Activated T-helper 17 cell treated with anti-CD3 and anti-CD28 coated beads, Interleukin-2, amount 50 U/mL, for 72 hours (primary cell): ENCODE results near the gene HIPK1. TPM values are rescaled to one million over a fixed set of nuclear protein-coding genes. Genes with fewer than 3 reads are reported as not detected.

Experiments
- ATAC-seq: fragments of 150-1000 bp; cut with Tn5 transposase; replicated peaks from 2 replicates; pipeline ENCODE4 v1.10.0; 2021; ENCODE audit warnings: mild to moderate bottlenecking, moderate library complexity
- H3K27ac Mint-ChIP-seq: one replicate; pipeline ENCODE4 v1.8.0; 2022; ENCODE audit warnings: mixed read lengths
- H3K27me3 Mint-ChIP-seq: one replicate; pipeline ENCODE4 v1.8.0; 2022; ENCODE audit warnings: mixed read lengths
- H3K36me3 Mint-ChIP-seq: one replicate; pipeline ENCODE4 v1.8.0; 2022; ENCODE audit warnings: low read depth, mild to moderate bottlenecking, mixed read lengths
- H3K4me1 Mint-ChIP-seq: one replicate; pipeline ENCODE4 v1.8.0; 2022; ENCODE audit warnings: mixed read lengths
- H3K4me3 Mint-ChIP-seq: one replicate; pipeline ENCODE4 v1.8.0; 2022; ENCODE audit warnings: mild to moderate bottlenecking, mixed read lengths
- H3K9me3 Mint-ChIP-seq: one replicate; pipeline ENCODE4 v1.8.0; 2022; ENCODE audit warnings: mixed read lengths
- total RNA-seq, 2 donors: library from RNA; stranded (reverse); gene quantifications; one replicate each; pipeline ENCODE4 v1.2.3, GENCODE V29; 2022

Gene HIPK1
- total RNA-seq, 2 donors from 2014 or later, result 44.4 to 71.0 TPM

DNA sequence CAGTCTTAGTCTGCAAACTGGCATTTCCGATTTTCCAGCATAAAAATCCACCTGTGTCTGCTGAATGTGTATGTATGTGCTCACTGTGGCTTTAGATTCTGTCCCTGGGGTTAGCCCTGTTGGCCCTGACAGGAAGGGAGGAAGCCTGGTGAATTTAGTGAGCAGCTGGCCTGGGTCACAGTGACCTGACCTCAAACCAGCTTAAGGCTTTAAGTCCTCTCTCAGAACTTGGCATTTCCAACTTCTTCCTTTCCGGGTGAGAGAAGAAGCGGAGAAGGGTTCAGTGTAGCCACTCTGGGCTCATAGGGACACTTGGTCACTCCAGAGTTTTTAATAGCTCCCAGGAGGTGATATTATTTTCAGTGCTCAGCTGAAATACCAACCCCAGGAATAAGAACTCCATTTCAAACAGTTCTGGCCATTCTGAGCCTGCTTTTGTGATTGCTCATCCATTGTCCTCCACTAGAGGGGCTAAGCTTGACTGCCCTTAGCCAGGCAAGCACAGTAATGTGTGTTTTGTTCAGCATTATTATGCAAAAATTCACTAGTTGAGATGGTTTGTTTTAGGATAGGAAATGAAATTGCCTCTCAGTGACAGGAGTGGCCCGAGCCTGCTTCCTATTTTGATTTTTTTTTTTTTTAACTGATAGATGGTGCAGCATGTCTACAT lies 47.6 kb downstream of the HIPK1 start:
- peaks cover 52% of the 10 kb centered on the region for H3K36me3 Mint-ChIP-seq
- H3K27me3 Mint-ChIP-seq, result no peaks in the 10 kb centered on the region
- peaks cover 25% of the 10 kb centered on the region for H3K4me1 Mint-ChIP-seq
- ATAC-seq, result no peak
- H3K4me3 Mint-ChIP-seq, result no peak overlapping the region
- no peaks in the 10 kb centered on the region for H3K9me3 Mint-ChIP-seq
- no peak overlapping the region for H3K27ac Mint-ChIP-seq

DNA sequence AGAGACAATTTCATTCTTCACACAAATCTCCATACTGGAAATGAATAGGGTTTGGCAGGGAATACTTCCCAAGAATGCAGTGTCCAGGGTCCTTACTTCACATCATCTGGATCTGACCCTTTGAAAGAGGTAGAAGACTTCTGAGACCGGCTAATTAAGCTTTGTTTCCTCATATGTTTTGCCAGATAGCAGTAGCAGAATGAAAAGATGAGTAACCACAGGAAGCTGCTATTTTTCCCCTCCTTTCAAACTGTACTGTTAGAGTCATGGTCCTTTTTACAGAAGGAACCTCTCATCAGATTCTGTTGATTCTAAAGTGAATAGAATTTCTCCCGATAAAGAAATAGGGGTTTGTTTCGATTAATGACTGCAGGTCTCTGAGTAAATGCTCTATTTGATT lies 48.8 kb downstream of the HIPK1 start:
- no peak for ATAC-seq
- Mint-ChIP-seq H3K27ac (no peak overlapping the region), H3K4me3 (no peak overlapping the region), H3K36me3 (peaks cover 40% of the 10 kb centered on the region), H3K4me1 (peaks cover 25% of the 10 kb centered on the region), H3K27me3 (no peaks in the 10 kb centered on the region), H3K9me3 (no peaks in the 10 kb centered on the region)

DNA sequence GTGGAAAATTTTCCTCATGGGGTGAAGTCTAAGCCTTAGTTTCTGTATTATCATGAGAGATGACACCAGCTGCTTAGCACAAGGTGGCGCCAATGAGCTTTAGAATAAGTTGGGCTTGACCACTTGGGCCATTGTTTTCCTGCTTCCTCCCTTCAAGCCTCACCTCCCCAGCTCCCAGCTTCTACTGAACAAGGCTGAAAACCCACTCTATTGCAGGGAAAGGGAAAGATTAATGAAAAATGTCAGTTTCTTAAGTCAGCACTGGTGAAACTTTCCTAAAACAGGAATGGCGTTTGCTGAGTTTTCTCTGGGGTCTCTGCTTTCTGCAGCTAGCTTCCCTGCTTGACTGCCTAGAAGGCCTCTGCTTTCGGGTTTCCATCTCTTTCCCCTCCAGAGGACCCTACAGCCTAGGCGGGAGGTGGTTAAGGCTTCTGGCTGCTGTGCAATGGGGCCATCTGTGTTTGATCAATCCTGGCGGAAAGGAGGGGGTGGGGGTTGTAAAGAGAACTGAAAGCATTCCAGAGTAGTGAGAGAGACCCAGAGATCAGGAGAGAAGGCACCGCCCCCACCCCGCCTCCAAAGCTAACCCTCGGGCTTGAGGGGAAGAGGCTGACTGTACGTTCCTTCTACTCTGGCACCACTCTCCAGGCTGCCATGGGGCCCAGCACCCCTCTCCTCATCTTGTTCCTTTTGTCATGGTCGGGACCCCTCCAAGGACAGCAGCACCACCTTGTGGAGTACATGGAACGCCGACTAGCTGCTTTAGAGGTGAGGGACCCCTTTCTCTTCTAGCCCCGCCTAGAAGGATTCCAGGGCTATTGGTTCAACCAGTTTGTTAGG lies 50.0 kb downstream of the HIPK1 start, which contains the start of gene OLFML3:
TSS of gene OLFML3 (plus strand) at position 612 of the 840 bp plus-strand sequence. CDS start at position 655, 43 bp downstream.
- Mint-ChIP-seq H3K36me3 (peaks cover 28% of the 10 kb centered on the region), H3K27me3 (no peaks in the 10 kb centered on the region), H3K4me3 (no peak within 1 kb of the TSS), H3K9me3 (no peaks in the 10 kb centered on the region), H3K4me1 (peaks cover 25% of the 10 kb centered on the region), H3K27ac (peak within 1 kb of the TSS; percentile 70)
- ATAC-seq, result peak; percentile 43

DNA sequence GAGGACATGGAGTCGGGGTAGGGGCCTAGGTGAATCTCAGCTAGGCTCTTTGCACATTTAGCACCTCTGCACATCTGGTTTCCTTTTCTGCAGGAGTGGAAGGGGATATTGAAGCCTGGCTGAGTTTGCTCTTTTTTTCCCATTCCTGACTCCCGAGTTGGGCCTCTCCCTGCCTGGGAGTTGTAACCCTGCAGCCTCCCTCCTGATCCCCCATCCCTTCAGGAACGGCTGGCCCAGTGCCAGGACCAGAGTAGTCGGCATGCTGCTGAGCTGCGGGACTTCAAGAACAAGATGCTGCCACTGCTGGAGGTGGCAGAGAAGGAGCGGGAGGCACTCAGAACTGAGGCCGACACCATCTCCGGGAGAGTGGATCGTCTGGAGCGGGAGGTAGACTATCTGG lies 51.0 kb downstream of the HIPK1 start:
- ATAC-seq, result no peak
- no peaks in the 10 kb centered on the region for H3K9me3 Mint-ChIP-seq
- no peaks in the 10 kb centered on the region for H3K27me3 Mint-ChIP-seq
- H3K27ac Mint-ChIP-seq, result no peak overlapping the region
- peaks cover 18% of the 10 kb centered on the region for H3K36me3 Mint-ChIP-seq
- H3K4me3 Mint-ChIP-seq, result no peak overlapping the region
- H3K4me1 Mint-ChIP-seq, result peaks cover 20% of the 10 kb centered on the region

DNA sequence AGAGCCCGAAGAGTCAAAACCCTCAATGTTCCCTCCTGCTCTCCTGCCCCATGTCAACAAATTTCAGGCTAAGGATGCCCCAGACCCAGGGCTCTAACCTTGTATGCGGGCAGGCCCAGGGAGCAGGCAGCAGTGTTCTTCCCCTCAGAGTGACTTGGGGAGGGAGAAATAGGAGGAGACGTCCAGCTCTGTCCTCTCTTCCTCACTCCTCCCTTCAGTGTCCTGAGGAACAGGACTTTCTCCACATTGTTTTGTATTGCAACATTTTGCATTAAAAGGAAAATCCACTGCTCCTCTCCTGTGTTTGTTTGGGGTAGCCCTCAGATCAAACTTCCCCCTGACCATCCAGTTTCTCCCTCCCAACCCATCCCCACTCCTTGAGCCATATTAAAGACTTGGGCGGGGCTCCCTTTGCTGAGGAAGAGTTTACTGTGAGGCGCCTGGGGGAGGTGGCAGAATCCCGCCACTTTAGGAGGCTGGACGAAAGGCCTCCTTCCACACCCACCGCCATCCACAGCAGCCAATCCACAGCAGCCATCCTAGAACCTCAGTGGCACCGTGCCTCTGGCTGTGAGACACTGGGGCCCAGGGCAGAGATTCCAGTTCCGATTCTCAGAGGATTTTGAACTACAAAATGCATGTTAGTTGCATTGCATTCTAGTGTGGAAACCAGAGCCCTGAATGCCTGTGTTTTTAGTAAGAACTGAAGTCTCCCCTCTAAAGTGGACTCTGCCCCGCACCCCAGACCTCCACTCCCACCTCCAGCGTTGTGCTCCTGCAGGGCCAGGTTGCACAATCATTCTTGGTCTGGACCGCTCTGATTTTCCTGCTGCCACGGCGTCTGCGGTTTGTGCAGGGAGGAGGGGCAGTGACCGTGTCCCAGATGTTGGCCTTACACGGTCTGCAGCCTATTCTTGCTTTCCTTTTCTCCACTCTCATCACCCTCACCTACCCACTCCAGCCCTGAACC lies 53.1 kb downstream of the HIPK1 start:
- no peak for ATAC-seq
- Mint-ChIP-seq H3K27me3 (no peaks in the 10 kb centered on the region), H3K9me3 (no peaks in the 10 kb centered on the region), H3K36me3 (peaks cover 8% of the 10 kb centered on the region), H3K4me3 (no peak overlapping the region), H3K4me1 (peaks cover 10% of the 10 kb centered on the region), H3K27ac (peak overlapping the region; percentile 50)

DNA sequence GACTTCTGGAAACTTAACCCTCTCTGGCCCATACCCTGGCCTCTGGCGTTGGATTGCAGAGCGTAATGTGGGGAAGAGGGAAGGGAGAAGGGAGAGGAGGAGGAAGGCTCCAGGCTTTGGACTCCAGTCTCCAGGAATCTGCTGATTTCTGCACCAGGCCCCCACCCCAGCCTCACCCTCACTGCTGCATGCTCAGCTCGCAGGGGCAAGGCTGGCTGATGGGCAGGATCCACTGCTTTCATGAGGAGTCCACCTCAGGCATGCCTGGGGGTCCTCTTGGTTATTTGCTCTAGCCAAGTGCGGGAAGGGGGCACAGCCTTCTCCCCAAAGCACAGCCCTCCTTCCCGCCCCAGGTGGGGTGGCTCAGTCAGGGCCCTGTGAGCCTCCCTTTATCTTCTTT lies 53.8 kb downstream of the HIPK1 start:
- Mint-ChIP-seq H3K4me1 (peaks cover 10% of the 10 kb centered on the region), H3K9me3 (no peaks in the 10 kb centered on the region), H3K36me3 (peaks cover 8% of the 10 kb centered on the region), H3K27ac (no peak overlapping the region), H3K27me3 (no peaks in the 10 kb centered on the region), H3K4me3 (no peak overlapping the region)
- no peak for ATAC-seq

DNA sequence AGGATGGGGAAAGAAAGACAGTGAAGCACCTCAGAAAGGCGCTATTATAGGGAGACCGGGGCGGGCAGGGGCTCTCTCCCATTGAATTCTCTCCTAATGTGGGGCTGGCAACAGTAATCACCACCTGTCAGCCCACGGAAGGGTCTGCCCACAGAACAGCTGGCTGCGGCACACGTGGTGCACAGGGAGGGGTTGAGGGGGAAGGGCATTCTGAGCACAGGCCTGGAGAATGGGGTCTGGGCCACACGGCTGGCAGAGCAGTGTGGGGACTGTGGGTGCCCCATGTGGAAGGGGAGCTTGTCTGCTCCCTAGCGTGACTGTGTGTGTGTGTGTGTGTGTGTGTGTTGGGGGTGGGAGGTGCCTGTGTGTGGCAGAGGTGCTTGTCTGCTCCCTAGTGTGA lies 54.3 kb downstream of the HIPK1 start:
- ATAC-seq, result no peak
- Mint-ChIP-seq H3K27me3 (no peaks in the 10 kb centered on the region), H3K4me1 (peaks cover 6% of the 10 kb centered on the region), H3K27ac (no peak overlapping the region), H3K4me3 (no peak overlapping the region), H3K9me3 (no peaks in the 10 kb centered on the region), H3K36me3 (peaks cover 5% of the 10 kb centered on the region)

DNA sequence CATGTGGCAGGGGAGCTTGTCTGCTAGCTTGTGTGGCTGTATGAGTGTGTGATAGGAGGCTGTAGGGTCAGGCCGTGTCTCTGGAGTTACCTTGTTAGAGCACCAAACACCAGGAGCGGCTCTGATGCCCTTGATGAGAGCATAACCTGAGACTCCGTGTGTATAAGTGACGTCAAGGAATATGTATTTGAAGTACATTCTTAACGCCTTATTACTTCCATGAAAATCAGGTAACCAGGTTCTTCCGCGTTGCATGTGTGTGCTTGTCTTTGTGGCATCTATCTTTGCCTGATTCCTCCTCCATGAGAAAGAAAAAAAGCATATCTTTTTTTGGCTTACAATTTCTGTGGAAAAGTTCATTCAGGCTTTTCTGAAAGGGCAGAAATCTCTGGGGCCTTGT lies 54.7 kb downstream of the HIPK1 start:
- Mint-ChIP-seq H3K4me1 (peaks cover 2% of the 10 kb centered on the region), H3K4me3 (no peak overlapping the region)

DNA sequence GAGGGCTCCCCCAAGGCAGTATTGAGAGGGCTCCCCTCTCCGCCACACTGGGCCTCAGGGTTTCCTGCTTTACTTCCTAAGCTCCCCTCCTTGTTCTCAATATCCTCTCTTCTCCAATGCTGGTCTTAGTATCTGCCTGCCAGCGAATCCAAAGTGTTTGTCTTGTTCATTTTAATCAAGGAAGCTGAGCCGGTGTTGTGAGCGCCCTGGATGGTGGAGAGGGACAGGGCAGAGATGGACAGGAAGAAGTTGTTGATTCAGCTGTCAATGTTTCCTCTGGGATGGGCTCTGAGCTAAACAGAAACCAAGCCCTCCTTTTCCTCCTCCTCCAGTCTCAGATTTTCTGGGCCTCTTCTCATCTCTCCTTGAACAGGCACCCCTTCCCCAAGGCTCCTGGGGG lies 55.6 kb downstream of the HIPK1 start:
- H3K4me1 Mint-ChIP-seq, result no peaks in the 10 kb centered on the region
- no peaks in the 10 kb centered on the region for H3K27me3 Mint-ChIP-seq
- H3K36me3 Mint-ChIP-seq, result no peaks in the 10 kb centered on the region
- peak overlapping the region; percentile 16 for H3K27ac Mint-ChIP-seq
- no peak for ATAC-seq
- H3K9me3 Mint-ChIP-seq, result no peaks in the 10 kb centered on the region
- no peak overlapping the region for H3K4me3 Mint-ChIP-seq

More for the DNA sequence above, 54.7 kb downstream of the HIPK1 start:
- Mint-ChIP-seq H3K9me3 (no peaks in the 10 kb centered on the region), H3K36me3 (peaks cover under 1% of the 10 kb centered on the region), H3K27me3 (no peaks in the 10 kb centered on the region), H3K27ac (no peak overlapping the region)
- no peak for ATAC-seq

DNA sequence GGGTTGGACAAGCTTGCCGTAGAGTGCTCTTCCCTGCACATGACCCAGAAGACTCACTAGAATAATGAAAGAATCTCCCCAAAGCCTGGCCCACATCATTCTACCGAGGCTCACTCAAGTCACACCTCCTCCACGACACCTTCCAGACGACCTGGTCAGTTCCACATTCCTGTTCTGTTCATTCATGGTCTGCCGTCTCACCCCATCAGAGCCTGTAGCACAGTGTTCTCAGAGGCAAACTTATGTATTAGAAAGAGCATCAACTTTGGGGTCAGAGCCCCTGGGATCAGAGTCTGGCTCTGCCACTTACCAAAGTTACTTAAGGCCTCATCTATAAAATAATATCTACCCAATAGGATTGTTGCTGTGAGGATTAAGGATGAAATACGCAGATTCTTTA lies 57.7 kb downstream of the HIPK1 start:
- no peak for ATAC-seq
- no peaks in the 10 kb centered on the region for H3K9me3 Mint-ChIP-seq
- no peaks in the 10 kb centered on the region for H3K4me1 Mint-ChIP-seq
- H3K4me3 Mint-ChIP-seq, result no peak overlapping the region
- H3K27me3 Mint-ChIP-seq, result no peaks in the 10 kb centered on the region
- H3K36me3 Mint-ChIP-seq, result no peaks in the 10 kb centered on the region
- no peak overlapping the region for H3K27ac Mint-ChIP-seq

DNA sequence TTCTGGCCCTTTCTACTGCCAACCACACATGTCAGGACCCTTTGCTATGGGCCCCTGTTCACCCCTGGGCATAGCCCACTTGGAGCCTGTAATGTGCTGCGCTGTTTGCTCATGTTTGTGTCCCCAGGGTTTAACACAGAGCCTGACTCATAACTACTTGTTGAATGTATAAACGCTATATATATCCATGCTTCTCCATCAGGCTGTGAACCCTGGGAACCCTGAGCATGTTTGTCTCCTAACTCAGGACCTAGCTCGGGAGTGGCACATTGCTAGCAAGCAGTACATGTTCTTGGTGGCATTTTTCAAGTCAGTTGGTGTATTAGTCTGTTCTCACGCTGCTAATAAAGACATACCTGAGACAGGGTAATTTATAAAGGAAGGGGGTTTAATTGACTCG lies 58.1 kb downstream of the HIPK1 start:
- H3K27me3 Mint-ChIP-seq, result no peaks in the 10 kb centered on the region
- H3K36me3 Mint-ChIP-seq, result no peaks in the 10 kb centered on the region
- H3K27ac Mint-ChIP-seq, result no peak overlapping the region
- no peak for ATAC-seq
- H3K4me1 Mint-ChIP-seq, result no peaks in the 10 kb centered on the region
- no peaks in the 10 kb centered on the region for H3K9me3 Mint-ChIP-seq
- H3K4me3 Mint-ChIP-seq, result no peak overlapping the region

DNA sequence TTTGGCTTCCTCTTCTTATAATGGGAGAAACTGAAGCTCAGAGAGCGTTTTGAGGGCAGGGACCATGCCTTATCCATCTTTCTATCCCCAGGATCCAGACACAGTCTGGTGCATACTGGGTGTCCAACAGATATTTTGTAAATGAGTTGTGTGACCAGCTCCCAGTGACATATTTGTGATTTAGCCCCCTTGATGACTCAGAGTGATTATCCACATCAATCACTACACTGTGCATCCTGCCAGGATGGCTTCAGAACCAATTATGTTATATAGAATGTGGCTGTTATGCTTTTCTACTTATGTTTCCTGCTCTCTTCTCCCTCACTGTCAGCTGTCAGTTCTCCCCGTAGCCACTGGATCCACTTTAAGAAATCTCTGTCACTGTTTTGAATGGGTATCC lies 61.4 kb downstream of the HIPK1 start:
- no peaks in the 10 kb centered on the region for H3K4me1 Mint-ChIP-seq
- ATAC-seq, result no peak
- H3K27ac Mint-ChIP-seq, result no peak overlapping the region
- H3K9me3 Mint-ChIP-seq, result peaks cover 12% of the 10 kb centered on the region
- no peaks in the 10 kb centered on the region for H3K36me3 Mint-ChIP-seq
- H3K4me3 Mint-ChIP-seq, result no peak overlapping the region
- H3K27me3 Mint-ChIP-seq, result peaks cover 10% of the 10 kb centered on the region

DNA sequence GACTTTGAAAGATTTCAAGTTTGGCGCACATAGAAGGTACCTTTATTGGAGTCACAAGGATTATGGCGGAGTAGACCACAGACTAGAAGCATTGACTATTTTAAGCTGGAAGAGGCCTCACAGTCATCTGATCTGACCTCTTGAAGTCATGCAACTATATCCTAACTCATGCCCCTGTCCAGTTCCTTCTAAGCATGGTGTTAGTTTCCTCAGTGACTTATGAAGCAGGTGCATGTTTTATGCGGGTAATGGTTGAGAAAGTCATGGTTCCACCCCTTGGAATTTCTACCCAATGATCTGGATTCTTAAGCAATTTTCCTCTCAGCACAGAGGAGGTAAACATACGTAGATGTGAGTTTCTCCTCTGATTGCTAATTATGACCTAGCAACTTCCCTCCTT lies 61.8 kb downstream of the HIPK1 start:
- Mint-ChIP-seq H3K27me3 (peaks cover 11% of the 10 kb centered on the region), H3K4me1 (no peaks in the 10 kb centered on the region), H3K27ac (no peak overlapping the region), H3K4me3 (no peak overlapping the region), H3K36me3 (no peaks in the 10 kb centered on the region), H3K9me3 (peaks cover 14% of the 10 kb centered on the region)
- ATAC-seq, result no peak

DNA sequence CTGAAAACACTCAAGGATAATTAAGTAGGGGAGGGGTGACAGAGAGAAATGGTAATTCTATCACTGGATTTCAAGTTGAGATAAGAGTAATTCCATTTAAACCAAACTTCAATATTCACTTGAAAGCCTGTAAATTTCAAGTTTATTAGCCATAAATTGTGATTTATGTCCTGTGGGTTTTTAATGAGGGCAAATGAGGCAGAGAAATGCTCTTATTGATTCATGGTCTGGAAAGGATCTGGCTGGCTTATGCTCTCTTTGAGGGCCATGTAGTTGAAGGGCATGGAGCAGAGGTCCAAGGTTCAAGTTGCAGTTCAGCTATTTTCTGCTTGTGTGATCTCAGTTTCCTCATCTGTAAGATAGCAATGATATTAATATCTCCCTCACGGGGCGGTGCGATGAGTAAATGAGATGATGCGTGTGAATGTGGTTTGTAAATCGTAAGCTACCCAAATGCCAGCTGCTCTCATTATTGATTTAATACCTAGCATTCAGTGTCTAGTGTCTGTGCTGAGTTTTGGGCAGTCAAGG lies 62.4 kb downstream of the HIPK1 start:
- peaks cover 11% of the 10 kb centered on the region for H3K27me3 Mint-ChIP-seq
- no peaks in the 10 kb centered on the region for H3K36me3 Mint-ChIP-seq
- H3K9me3 Mint-ChIP-seq, result peaks cover 14% of the 10 kb centered on the region
- no peak overlapping the region for H3K27ac Mint-ChIP-seq
- no peak overlapping the region for H3K4me3 Mint-ChIP-seq
- no peak for ATAC-seq
- no peaks in the 10 kb centered on the region for H3K4me1 Mint-ChIP-seq
